Large intestine (tissue), 3 donors: ENCODE results near the gene ITGB5. TPM values are rescaled to one million over a fixed set of nuclear protein-coding genes. Genes with fewer than 3 reads are reported as not detected.

Experiments
- DNase-seq, 2 donors: peaks; one replicate each; pipeline versions ENCODE4 v3.0.0 to v3.0.0-alpha.2; 2013
- H3K27ac ChIP-seq: one replicate; pipeline ENCODE4 v1.5.1; 2013; ENCODE audit warnings: low read length
- H3K27me3 ChIP-seq: 2 replicates; pipeline ENCODE4 v1.6.1; 2013; ENCODE audit warnings: low read length; ENCODE audit not compliant: control insufficient read depth, insufficient read depth
- H3K36me3 ChIP-seq: 2 replicates; pipeline ENCODE4 v1.6.1; 2013; ENCODE audit warnings: low read length; ENCODE audit not compliant: control insufficient read depth, insufficient read depth
- H3K4me1 ChIP-seq: one replicate; pipeline ENCODE4 v1.6.1; 2013; ENCODE audit warnings: low read length; ENCODE audit not compliant: control insufficient read depth, insufficient read depth
- H3K4me3 ChIP-seq: one replicate; pipeline ENCODE4 v1.5.1; 2013; ENCODE audit warnings: low read length
- H3K9me3 ChIP-seq: one replicate; pipeline ENCODE4 v1.6.1; 2013; ENCODE audit warnings: mild to moderate bottlenecking, low read depth, low read length, moderate library complexity; ENCODE audit not compliant: control insufficient read depth
- WGBS: methylation state at CpG from one replicate; pipeline ENCODE4 v1.1.5; 2013; ENCODE audit warnings: low lambda C conversion rate; ENCODE audit not compliant: insufficient coverage; 5-methylcytosine and 5-hydroxymethylcytosine counted together
- polyA plus RNA-seq: library from polyadenylated mRNA; unstranded; fragments of 120-200 nt; gene quantifications from one replicate; pipeline ENCODE4 v1.2.1, GENCODE V29; 2013

The ITGB5 gene
- polyA plus RNA-seq, 1 donor: 60.9 TPM

GRCh38 chr3:124772081-124772831, 114.9 kb downstream of the ITGB5 start:
- Histone ChIP-seq H3K4me3 (no peak overlapping the region), H3K4me1 (no peaks in the 10 kb centered on the region), H3K27me3 (no peaks in the 10 kb centered on the region), H3K27ac (no peak overlapping the region), H3K36me3 (peaks cover 61% of the 10 kb centered on the region), H3K9me3 (no peaks in the 10 kb centered on the region)
- no CpG with 5 or more reads among the region's 17 CpGs for whole genome bisulfite sequencing
- peak; percentile 25 to 53 for DNase-seq

DNA sequence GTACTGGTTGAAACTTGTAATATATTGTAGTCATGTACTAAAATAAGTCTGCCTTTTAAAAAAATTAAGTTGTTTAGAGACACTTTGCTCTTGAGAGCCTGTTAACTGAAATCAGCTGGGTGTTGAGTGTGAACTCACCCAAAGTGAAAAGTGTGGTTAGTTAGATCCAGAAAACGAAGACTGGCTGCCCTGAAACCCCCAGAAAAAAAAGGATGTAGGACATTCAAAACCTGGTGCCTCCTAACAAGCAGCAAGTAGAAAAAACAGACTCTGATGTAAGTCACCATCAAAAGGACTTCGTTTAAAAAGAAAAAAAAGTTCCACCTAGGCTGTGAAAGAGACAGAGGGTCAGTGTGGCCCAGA, 116.1 kb downstream of the ITGB5 start:
- Histone ChIP-seq H3K4me1 (no peaks in the 10 kb centered on the region), H3K4me3 (no peak overlapping the region), H3K36me3 (peaks cover 67% of the 10 kb centered on the region), H3K27me3 (no peaks in the 10 kb centered on the region), H3K27ac (no peak overlapping the region), H3K9me3 (no peaks in the 10 kb centered on the region)
- no peak for DNase-seq
- 70% methylated on average over 1 of the region's 2 CpGs for WGBS

DNA sequence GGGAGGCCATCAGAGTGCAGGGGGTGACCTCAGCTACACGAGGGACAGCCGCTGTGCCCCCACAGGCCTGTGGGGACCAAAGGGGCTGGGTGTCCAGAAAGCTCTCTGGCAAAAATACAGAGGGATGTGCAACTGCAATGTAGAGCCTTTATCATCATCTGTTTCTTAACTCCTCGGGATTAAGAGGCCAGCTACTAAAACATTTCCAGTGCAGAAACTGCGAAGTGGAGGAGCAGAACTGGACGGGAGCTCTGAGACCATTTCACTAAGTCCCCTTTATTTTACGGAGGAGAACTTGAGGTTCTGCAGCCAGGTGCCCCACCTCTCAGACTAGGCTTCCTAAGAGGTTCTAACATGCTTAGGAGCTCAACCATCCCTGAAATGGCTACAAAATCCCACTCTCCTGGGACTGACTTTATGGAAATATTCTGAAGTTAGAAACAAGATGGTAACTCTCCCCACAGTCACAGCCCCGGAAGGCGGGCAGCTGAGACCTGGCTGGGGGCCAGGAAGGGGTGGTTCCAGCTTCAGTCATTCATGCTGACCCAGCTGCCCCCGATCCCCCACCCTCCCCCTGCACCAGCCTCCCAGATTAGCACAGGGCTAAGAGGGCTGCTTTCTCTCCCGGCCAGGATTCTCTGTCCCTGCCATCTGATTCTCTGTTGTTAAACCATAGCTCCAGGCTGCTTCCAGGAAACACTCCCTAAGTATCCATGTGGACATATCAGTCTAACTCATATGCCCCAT, 116.7 kb downstream of the ITGB5 start:
- DNase-seq: no peak
- H3K4me1 ChIP-seq: no peaks in the 10 kb centered on the region
- WGBS: 82% methylated on average over 2 of the region's 10 CpGs

GRCh38 chr3:124769462-124769861, 117.7 kb downstream of the ITGB5 start:
- DNase-seq: no peak
- H3K27me3 ChIP-seq: no peaks in the 10 kb centered on the region
- H3K36me3 ChIP-seq: peaks cover 73% of the 10 kb centered on the region
- no peaks in the 10 kb centered on the region for H3K9me3 ChIP-seq
- WGBS: no CpG with 5 or more reads among the region's 9 CpGs
- H3K27ac ChIP-seq: no peak overlapping the region
- H3K4me1 ChIP-seq: no peaks in the 10 kb centered on the region
- H3K4me3 ChIP-seq: no peak overlapping the region

More for the DNA sequence above, 116.7 kb downstream of the ITGB5 start:
- H3K4me3 ChIP-seq: no peak overlapping the region
- no peaks in the 10 kb centered on the region for H3K9me3 ChIP-seq
- no peaks in the 10 kb centered on the region for H3K27me3 ChIP-seq
- H3K27ac ChIP-seq: no peak overlapping the region
- peaks cover 67% of the 10 kb centered on the region for H3K36me3 ChIP-seq

- Histone ChIP-seq H3K9me3 (no peaks in the 10 kb centered on the region), H3K27me3 (no peaks in the 10 kb centered on the region), H3K4me3 (no peak overlapping the region), H3K4me1 (no peaks in the 10 kb centered on the region), H3K36me3 (peaks cover 73% of the 10 kb centered on the region), H3K27ac (no peak overlapping the region)
- no peak for DNase-seq
- no CpG with 5 or more reads among the region's 7 CpGs for WGBS
Observed at GRCh38 chr3:124768812-124769211, 118.4 kb downstream of the ITGB5 start.

DNA sequence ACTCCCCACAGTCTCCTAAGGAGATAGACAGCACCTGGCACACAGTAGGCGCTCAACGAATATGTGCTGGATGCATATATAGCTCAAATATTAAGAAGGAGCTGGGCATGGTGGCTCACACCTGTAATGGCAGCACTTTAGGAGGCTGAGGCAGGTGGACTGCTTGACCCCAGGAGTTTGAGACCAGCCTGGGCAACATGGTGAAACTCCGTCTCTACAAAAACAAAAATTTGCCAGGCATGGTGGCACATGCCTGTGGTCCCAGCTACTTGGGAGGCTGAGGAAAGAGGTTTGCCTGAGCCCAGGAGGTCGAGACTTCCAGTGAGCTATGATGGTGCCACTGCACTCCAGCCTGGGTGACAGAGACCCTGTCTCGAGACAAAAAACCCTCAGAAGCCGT, 119.5 kb downstream of the ITGB5 start:
- no peaks in the 10 kb centered on the region for H3K9me3 ChIP-seq
- H3K4me1 ChIP-seq: no peaks in the 10 kb centered on the region
- H3K27me3 ChIP-seq: no peaks in the 10 kb centered on the region
- WGBS: 100% methylated on average over 1 of the region's 6 CpGs
- no peak overlapping the region for H3K4me3 ChIP-seq
- H3K36me3 ChIP-seq: peaks cover 82% of the 10 kb centered on the region
- H3K27ac ChIP-seq: no peak overlapping the region
- no peak for DNase-seq

DNA sequence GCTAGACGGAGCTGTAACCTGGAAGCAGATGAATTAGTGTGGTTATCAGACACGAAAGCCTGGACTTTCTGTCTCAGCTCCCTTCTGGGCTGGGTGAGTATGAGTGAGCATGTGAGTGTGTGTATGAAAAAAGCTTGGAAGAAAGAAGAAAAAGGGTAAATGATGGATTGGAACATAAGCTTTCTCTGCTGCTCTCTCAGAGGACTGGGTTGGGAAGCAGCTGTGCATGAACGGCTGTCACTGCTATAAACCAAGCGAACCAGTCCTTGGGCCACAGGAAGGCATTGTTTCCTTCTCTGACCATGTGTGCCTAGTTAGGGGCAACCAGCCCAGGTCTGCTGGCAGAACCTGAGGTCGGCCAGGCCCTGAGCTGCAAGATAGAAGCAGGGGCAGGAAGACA, 119.9 kb downstream of the ITGB5 start:
- Histone ChIP-seq H3K27ac (no peak overlapping the region), H3K36me3 (peaks cover 80% of the 10 kb centered on the region), H3K4me3 (no peak overlapping the region), H3K4me1 (no peaks in the 10 kb centered on the region), H3K9me3 (no peaks in the 10 kb centered on the region), H3K27me3 (no peaks in the 10 kb centered on the region)
- DNase-seq: no peak
- WGBS: no CpG with 5 or more reads among the region's 5 CpGs

DNA sequence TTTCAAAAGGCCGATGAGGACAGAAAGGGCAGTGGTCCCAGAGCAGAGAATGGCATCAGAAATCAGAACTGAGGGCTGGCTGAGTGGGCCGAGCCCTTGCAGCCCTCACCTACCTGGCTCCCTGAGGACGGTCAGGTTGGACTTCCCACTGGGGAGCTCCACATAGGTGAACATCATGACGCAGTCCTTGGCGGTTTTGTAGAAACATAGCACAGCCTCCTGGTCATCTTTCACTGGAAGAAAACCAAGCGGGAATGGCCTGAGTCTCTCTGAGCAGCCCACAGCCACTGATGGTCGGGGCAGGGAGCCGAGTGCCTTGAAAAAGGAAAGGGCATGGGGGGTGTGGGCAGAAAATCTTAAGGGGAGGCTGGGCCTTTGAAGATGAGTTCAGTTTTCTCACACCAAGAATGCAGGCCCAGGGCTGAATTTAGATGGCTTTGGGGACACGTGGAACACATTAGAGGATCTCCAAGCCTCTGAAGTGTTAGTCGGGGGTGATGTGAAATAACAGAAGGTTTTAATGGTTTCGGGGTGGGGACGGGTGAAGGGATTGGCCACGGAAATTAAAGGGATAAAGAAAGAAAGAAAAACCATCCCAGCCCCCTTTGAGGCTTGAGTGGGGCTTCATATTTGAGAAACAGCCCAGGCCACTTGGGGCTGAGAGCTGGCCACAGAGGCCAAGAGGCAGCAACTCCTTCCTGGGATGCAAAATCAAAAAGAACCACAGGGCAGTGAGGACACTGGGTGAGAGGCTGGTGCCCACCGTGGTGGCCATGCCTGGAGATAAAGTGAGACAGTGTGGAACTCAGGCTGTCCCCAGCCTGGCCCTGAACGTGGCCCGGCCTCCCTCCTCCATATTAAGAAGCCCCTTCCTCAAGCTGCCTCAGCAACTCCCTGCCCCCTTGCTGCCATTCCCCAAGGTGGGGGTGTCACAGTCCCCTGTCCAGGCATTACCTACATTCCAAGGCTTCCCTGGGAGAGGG, 120.8 kb downstream of the ITGB5 start:
- WGBS: 100% methylated on average over 4 of the region's 16 CpGs
- Histone ChIP-seq H3K36me3 (peaks cover 74% of the 10 kb centered on the region), H3K4me1 (no peaks in the 10 kb centered on the region), H3K9me3 (no peaks in the 10 kb centered on the region), H3K27me3 (no peaks in the 10 kb centered on the region), H3K27ac (no peak overlapping the region), H3K4me3 (no peak overlapping the region)
- no peak for DNase-seq

DNA sequence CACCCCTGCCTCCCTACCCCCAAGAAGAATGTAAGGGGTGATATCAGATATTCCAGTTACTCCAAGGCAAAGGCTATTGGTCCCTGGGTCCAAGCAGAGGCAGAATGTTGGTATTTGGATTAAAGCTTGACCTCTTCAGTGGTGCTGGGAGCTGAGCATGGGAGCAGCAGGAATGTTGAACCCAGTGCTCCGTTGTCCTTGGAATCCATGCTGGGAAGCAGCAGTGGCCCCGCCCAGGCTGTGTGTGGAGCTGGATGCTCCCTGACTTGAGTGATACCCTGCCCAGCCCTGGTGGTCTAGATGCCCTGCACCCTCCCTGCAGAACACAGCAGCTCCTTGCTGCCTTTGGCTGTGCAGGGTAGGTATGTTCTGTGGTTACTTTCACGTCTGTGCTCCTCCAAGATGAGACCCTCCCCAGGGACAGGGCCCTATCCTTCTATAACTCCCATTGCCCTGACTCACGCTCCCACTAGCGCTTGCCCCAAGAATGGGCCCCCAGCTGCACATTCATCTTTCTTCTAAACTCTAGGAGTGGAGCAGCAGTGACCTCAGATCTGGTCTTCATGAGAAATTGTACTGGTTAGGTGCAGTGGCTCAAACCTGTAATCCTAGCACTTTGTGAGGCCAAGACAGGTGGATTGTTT, 121.8 kb downstream of the ITGB5 start:
- Histone ChIP-seq H3K36me3 (peaks cover 74% of the 10 kb centered on the region), H3K4me3 (no peak overlapping the region), H3K4me1 (no peaks in the 10 kb centered on the region), H3K27ac (no peak overlapping the region), H3K27me3 (no peaks in the 10 kb centered on the region), H3K9me3 (no peaks in the 10 kb centered on the region)
- no CpG with 5 or more reads among the region's 5 CpGs for WGBS
- DNase-seq: no peak

DNA sequence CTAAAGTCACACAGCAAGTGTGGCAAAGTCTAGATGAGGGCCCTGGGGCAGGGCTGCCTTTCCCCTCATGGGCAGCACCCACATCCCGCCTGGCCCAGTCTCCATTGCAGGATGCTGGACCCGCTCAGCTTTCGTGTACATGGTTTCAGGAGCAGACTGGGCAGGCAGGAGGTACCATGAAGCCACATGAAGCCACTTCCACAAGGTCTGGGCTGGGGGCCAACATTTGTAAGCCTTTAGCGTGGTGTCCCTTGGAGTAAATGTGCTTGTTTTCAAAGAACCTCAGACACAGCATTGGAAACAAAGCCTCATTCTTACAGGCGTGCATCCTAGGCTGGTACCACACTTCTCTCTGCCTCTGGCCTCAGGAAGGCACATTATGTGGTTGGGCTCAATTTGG, 122.4 kb downstream of the ITGB5 start:
- Histone ChIP-seq H3K27ac (no peak overlapping the region), H3K36me3 (peaks cover 69% of the 10 kb centered on the region), H3K9me3 (no peaks in the 10 kb centered on the region), H3K27me3 (no peaks in the 10 kb centered on the region), H3K4me3 (no peak overlapping the region), H3K4me1 (no peaks in the 10 kb centered on the region)
- DNase-seq: no peak
- whole genome bisulfite sequencing: no CpG with 5 or more reads among the region's 5 CpGs
